Osteoblast (primary cell): ENCODE data around the gene TAF3. TPM values are rescaled to one million over a fixed set of nuclear protein-coding genes. Genes with fewer than 3 reads are reported as not detected.
A peak's percentile ranks its signal among the peaks of the same experiment; 100 is the strongest.

Experiments
- DNase-seq: peaks from one replicate; pipeline ENCODE4 v3.0.0; 2011; ENCODE audit warnings: low spot score, mixed read lengths; ENCODE audit not compliant: insufficient read length; ENCODE audit errors: missing footprints
- H2AFZ ChIP-seq: 2 replicates; pipeline ENCODE4 v1.6.0; 2011; ENCODE audit warnings: mild to moderate bottlenecking, low read length
- H3K27ac ChIP-seq: 2 replicates; pipeline ENCODE4 v1.5.1; 2011; ENCODE audit warnings: mild to moderate bottlenecking, low read depth, low read length, moderate library complexity
- H3K27me3 ChIP-seq: 2 replicates; pipeline ENCODE4 v1.6.0; 2012; ENCODE audit warnings: mild to moderate bottlenecking, control low read depth, inconsistent platforms, low read length, moderate library complexity; ENCODE audit not compliant: insufficient read depth
- H3K36me3 ChIP-seq: 2 replicates; pipeline ENCODE4 v1.5.1; 2011; ENCODE audit warnings: mild to moderate bottlenecking, low read length, control low read depth, moderate library complexity; ENCODE audit not compliant: insufficient read depth
- H3K4me1 ChIP-seq: 2 replicates; pipeline ENCODE4 v1.5.1; 2011; ENCODE audit warnings: mild to moderate bottlenecking, low read length, control low read depth, moderate library complexity; ENCODE audit not compliant: insufficient read depth
- H3K4me2 ChIP-seq: 2 replicates; pipeline ENCODE4 v1.6.0; 2011; ENCODE audit warnings: mild to moderate bottlenecking, low read length; ENCODE audit not compliant: insufficient read depth
- H3K4me3 ChIP-seq: fragments of 200-600 bp; sonication (generic); 3 replicates; pipeline ENCODE4 v1.5.1; 2012; ENCODE audit warnings: mild to moderate bottlenecking, low read length, inconsistent platforms; ENCODE audit not compliant: insufficient read depth
- H3K79me2 ChIP-seq: 2 replicates; pipeline ENCODE4 v1.6.0; 2012; ENCODE audit warnings: mild to moderate bottlenecking, low read length, control low read depth, inconsistent platforms; ENCODE audit not compliant: insufficient read depth
- H3K9me3 ChIP-seq: 2 replicates; pipeline ENCODE4 v1.5.1; 2011; ENCODE audit warnings: low read depth, low read length, control low read depth
- H4K20me1 ChIP-seq: 2 replicates; pipeline ENCODE4 v1.6.0; 2012; ENCODE audit warnings: mild to moderate bottlenecking, low read length, control low read depth; ENCODE audit not compliant: insufficient read depth
- CTCF ChIP-seq: IDR thresholded peaks from 2 replicates; pipeline ENCODE4 v1.5.1; 2011; ENCODE audit warnings: mild to moderate bottlenecking, low read depth, low read length, moderate library complexity; ENCODE audit errors: extremely low read depth
- total RNA-seq: library from RNA; depleted of rRNA; stranded (reverse); fragments of >200 nt; gene quantifications from 2 replicates; pipeline ENCODE4 v1.2.3, GENCODE V29; 2012

Gene TAF3
- total RNA-seq, 1 donor: 2.2 TPM

GRCh38 chr10:8049045-8049864 lies 230.9 kb downstream of the TAF3 start:
- Histone ChIP-seq H3K4me3 (no peak overlapping the region), H3K27ac (no peak overlapping the region), H3K4me1 (peaks cover 6% of the 10 kb centered on the region), H3K79me2 (no peaks in the 10 kb centered on the region), H4K20me1 (no peaks in the 10 kb centered on the region), H3K27me3 (peaks cover 97% of the 10 kb centered on the region), H2AFZ (no peak overlapping the region), H3K36me3 (no peaks in the 10 kb centered on the region), H3K4me2 (no peak overlapping the region), H3K9me3 (no peaks in the 10 kb centered on the region)
- no peak for TF ChIP-seq CTCF
- DNase-seq: peak; percentile 90

- Histone ChIP-seq H2AFZ (no peak overlapping the region), H3K36me3 (no peaks in the 10 kb centered on the region), H3K79me2 (no peaks in the 10 kb centered on the region), H3K4me2 (peak overlapping the region; percentile 36), H3K27me3 (peaks cover 96% of the 10 kb centered on the region), H3K27ac (no peak overlapping the region), H3K4me1 (peaks cover 6% of the 10 kb centered on the region), H3K4me3 (peak overlapping the region; percentile 13), H4K20me1 (no peaks in the 10 kb centered on the region), H3K9me3 (no peaks in the 10 kb centered on the region)
- peak; percentile 91 for DNase-seq
- TF ChIP-seq CTCF: no peak
Observed at GRCh38 chr10:8049865-8050555, 231.7 kb downstream of the TAF3 start.

- H2AFZ ChIP-seq: no peak overlapping the region
- H4K20me1 ChIP-seq: no peaks in the 10 kb centered on the region
- no peak for TF ChIP-seq CTCF
- H3K36me3 ChIP-seq: no peaks in the 10 kb centered on the region
- no peaks in the 10 kb centered on the region for H3K79me2 ChIP-seq
- peak; percentile 91 for DNase-seq
- H3K27me3 ChIP-seq: peaks cover 96% of the 10 kb centered on the region
- H3K4me1 ChIP-seq: peaks cover 6% of the 10 kb centered on the region
- H3K4me3 ChIP-seq: peak overlapping the region; percentile 13
- no peaks in the 10 kb centered on the region for H3K9me3 ChIP-seq
- H3K27ac ChIP-seq: no peak overlapping the region
- peak overlapping the region; percentile 36 for H3K4me2 ChIP-seq
Observed at GRCh38 chr10:8050556-8051108, 232.3 kb downstream of the TAF3 start.
